ENCODE measurements around the gene SLC6A1.

DNA sequence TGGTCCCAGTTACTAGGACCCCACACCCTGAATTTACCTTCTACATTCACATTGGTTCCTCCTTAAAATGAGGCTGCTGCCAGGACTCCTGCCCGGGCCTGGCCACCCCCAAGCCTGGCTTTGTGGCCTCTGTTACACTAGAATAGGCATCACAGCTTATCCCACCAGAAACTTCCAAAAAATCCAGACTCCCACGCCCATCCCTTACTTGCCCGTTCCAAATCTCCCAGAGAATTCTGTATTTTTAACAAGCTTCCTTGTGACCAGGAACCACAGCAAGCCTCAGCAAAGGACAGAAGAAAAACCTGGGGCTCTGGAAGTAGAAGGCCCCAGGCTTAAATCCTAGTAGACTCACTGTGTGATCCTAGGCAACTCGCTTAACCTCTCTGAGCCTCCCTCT lies 36.0 kb upstream of the SLC6A1 start:
- TF ChIP-seq POLR2AphosphoS5 (IDR thresholded peaks at IDR 0.05; ENCODE audit: low read depth, low read length) (no peak), POLR2A (IDR thresholded peaks at IDR 0.05; ENCODE audit: low read depth, low read length) (no peak), TAF1 (IDR thresholded peaks at IDR 0.05; ENCODE audit: low read depth, low read length) (no peak), SPI1 (IDR thresholded peaks at IDR 0.05; ENCODE audit: low read depth, low read length) (no peak), PAX5 (IDR thresholded peaks at IDR 0.05; ENCODE audit: insufficient read depth, low read length, severe bottlenecking) (no peak)
